K562 (cell line): ENCODE measurements around the gene EME2. TPM values are rescaled to one million over a fixed set of nuclear protein-coding genes. Genes with fewer than 3 reads are reported as not detected.

Source experiments
- ATAC-seq: fragments of 200-7000 bp; cut with Tn5 transposase; 3 replicates; pipeline ENCODE4 v1.9.1; 2020; ENCODE audit warnings: moderate library complexity
- BruUV-seq: library from RNA; stranded (reverse); fragments of 400-500 nt; replicated peaks from 2 replicates; lab custom pipeline; 2021; lab: Mats Ljungman, UMichigan
- CTCF ChIA-PET: fragments of 300-600 bp; formaldehyde crosslinking; extraction: SDS; loops from one replicate; lab custom pipeline; 2021; ENCODE audit warnings: low intra/inter-chr PET ratio; lab: Yijun Ruan, JAX
- POLR2A ChIA-PET: fragments of 300-600, 350-650 bp; sonication (Branson Sonifier 250); formaldehyde crosslinking; extraction: SDS; loops from one replicate; lab custom pipeline; 2021; ENCODE audit warnings: antibody characterized with exemption, inconsistent platforms; lab: Yijun Ruan, JAX
- DNase-seq, 4 experiments: peaks; one replicate each; pipeline versions ENCODE4 v3.0.0 to v3.0.0-alpha.2; 2011 to 2018; ENCODE audit warnings: low spot score in 3 of 4, mixed read lengths in 3 of 4; ENCODE audit errors: extremely low read depth in 1 of 4
- FAIRE-seq: peaks from 2 replicates; lab custom pipeline; 2011; peaks lifted over from hg19 to GRCh38; lab: Jason Lieb, UNC
- H2AFZ ChIP-seq: 2 replicates; pipeline ENCODE4 v1.6.0; 2011; ENCODE audit warnings: low read depth, low read length, control low read depth, inconsistent platforms
- H3K27ac ChIP-seq: fragments of 200-600 bp; 3 replicates; pipeline ENCODE4 v1.8.0; 2011; ENCODE audit warnings: low read depth, mild to moderate bottlenecking, control low read depth, inconsistent platforms, low read length, moderate library complexity, mixed read lengths; ENCODE audit errors: extremely low read depth
- H3K27me3 ChIP-seq, 2 experiments: fragments of 300-600 bp in 1 of 2; 2 replicates in 1 of 2; 3 replicates in 1 of 2; pipeline versions ENCODE4 v1.6.0 to v1.8.0; 2011; ENCODE audit warnings: inconsistent platforms in 2 of 2, low read length in 2 of 2, mild to moderate bottlenecking in 1 of 2, mixed read lengths in 1 of 2, moderate library complexity in 1 of 2; ENCODE audit not compliant: control insufficient read depth in 2 of 2, insufficient read depth in 2 of 2
- H3K36me3 ChIP-seq: fragments of 300-600 bp; 3 replicates; pipeline ENCODE4 v1.8.0; 2011; ENCODE audit warnings: mild to moderate bottlenecking, low read length, inconsistent platforms; ENCODE audit not compliant: control insufficient read depth, insufficient read depth
- H3K4me1 ChIP-seq, 2 experiments: fragments of 200-600 bp in 1 of 2; replicated peaks in 1 of 2; 2 replicates in 1 of 2; 3 replicates in 1 of 2; pipeline versions ENCODE4 v1.5.1 to v1.8.0; 2011; ENCODE audit warnings: inconsistent platforms in 2 of 2, low read length in 2 of 2, mild to moderate bottlenecking in 1 of 2, mixed read lengths in 1 of 2, moderate library complexity in 1 of 2; ENCODE audit not compliant: control insufficient read depth in 2 of 2, insufficient read depth in 2 of 2
- H3K4me2 ChIP-seq: 2 replicates; pipeline ENCODE4 v1.6.1; 2011; ENCODE audit warnings: low read length, control low read depth, inconsistent platforms, mixed read lengths; ENCODE audit not compliant: insufficient read depth
- H3K4me3 ChIP-seq: fragments of 200-600 bp; sonication (generic), shearing (Covaris generic); 2 replicates; pipeline ENCODE4 v1.5.1; 2016; ENCODE audit warnings: control low read depth, inconsistent platforms
- H3K79me2 ChIP-seq: fragments of 200-600 bp; 3 replicates; pipeline ENCODE4 v1.8.0; 2011; ENCODE audit warnings: low read length, inconsistent platforms; ENCODE audit not compliant: control insufficient read depth, insufficient read depth
- H3K9ac ChIP-seq, 2 experiments: 2 replicates each; pipeline versions ENCODE4 v1.6.0 to v1.6.1; 2011; ENCODE audit warnings: low read depth in 2 of 2, low read length in 2 of 2, control low read depth in 1 of 2, inconsistent platforms in 1 of 2, mild to moderate bottlenecking in 1 of 2, mixed read lengths in 1 of 2; ENCODE audit not compliant: insufficient read depth in 1 of 2
- H3K9me1 ChIP-seq: one replicate; pipeline ENCODE4 v1.6.0; 2011; ENCODE audit warnings: inconsistent platforms, mild to moderate bottlenecking, low read length, moderate library complexity; ENCODE audit not compliant: control insufficient read depth, insufficient read depth
- H3K9me3 ChIP-seq: replicated peaks from 2 replicates; pipeline ENCODE4 v1.5.1; 2011; ENCODE audit warnings: low read depth, low read length, inconsistent platforms; ENCODE audit not compliant: control insufficient read depth, insufficient read depth
- H4K20me1 ChIP-seq: replicated peaks from 2 replicates; pipeline ENCODE4 v1.6.1; 2011; ENCODE audit warnings: low read length, inconsistent platforms, mixed read lengths; ENCODE audit not compliant: control insufficient read depth, insufficient read depth
- ATF2 ChIP-seq: sonication (generic); formaldehyde crosslinking; IDR thresholded peaks from 2 replicates; pipeline ENCODE4 v1.8.1; 2022; ENCODE audit warnings: missing genetic modification reagents
- CTBP1 ChIP-seq: fragments of 450-650 bp; IDR thresholded peaks from 2 replicates; pipeline ENCODE4 v1.6.1; 2016; ENCODE audit warnings: borderline replicate concordance
- DLX4 ChIP-seq: fragments of 250-450 bp; sonication (Bioruptor Pico); IDR thresholded peaks from 2 replicates; pipeline ENCODE4 v1.6.1; 2021; ENCODE audit warnings: mild to moderate bottlenecking
- GMEB1 ChIP-seq: fragments of 250-450 bp; sonication (Bioruptor Pico); IDR thresholded peaks from 2 replicates; pipeline ENCODE4 v1.4.0; 2020; ENCODE audit warnings: mild to moderate bottlenecking
- HMGN3 ChIP-seq: IDR thresholded peaks from 2 replicates; pipeline ENCODE4 v1.6.1; 2011; ENCODE audit warnings: borderline replicate concordance, low read depth, mild to moderate bottlenecking, mixed read lengths, low read length; ENCODE audit not compliant: insufficient read length; ENCODE audit errors: extremely low read depth
- HNRNPLL ChIP-seq: fragments of 200-400 bp; formaldehyde crosslinking; IDR thresholded peaks from 2 replicates; pipeline ENCODE4 v1.6.1; 2017; ENCODE audit warnings: low read length, low read depth, mild to moderate bottlenecking; ENCODE audit not compliant: poor library complexity, severe bottlenecking
- IRF2 ChIP-seq: sonication (generic); formaldehyde crosslinking; IDR thresholded peaks from 2 replicates; pipeline ENCODE4 v1.8.1; 2022; ENCODE audit warnings: mild to moderate bottlenecking, missing genetic modification reagents
- KAT7 ChIP-seq: sonication (generic); formaldehyde crosslinking; IDR thresholded peaks from 2 replicates; pipeline ENCODE4 v1.8.0; 2022; ENCODE audit warnings: missing genetic modification reagents, mild to moderate bottlenecking, borderline replicate concordance
- POLR2G ChIP-seq: fragments of 200-400 bp; formaldehyde crosslinking; IDR thresholded peaks from 2 replicates; pipeline ENCODE4 v1.6.1; 2017; ENCODE audit warnings: low read depth, mild to moderate bottlenecking, antibody characterized with exemption, low read length, moderate library complexity
- POLR3G ChIP-seq: IDR thresholded peaks from 2 replicates; pipeline ENCODE4 v1.6.1; 2011; ENCODE audit not compliant: insufficient read length, insufficient replicate concordance; ENCODE audit errors: extremely low read depth
- STAT5A ChIP-seq: IDR thresholded peaks from 2 replicates; pipeline ENCODE4 v1.6.1; 2012; ENCODE audit warnings: low read length, inconsistent platforms, borderline replicate concordance
- TSC22D4 ChIP-seq: fragments of 450-650 bp; IDR thresholded peaks from 2 replicates; pipeline ENCODE4 v1.6.1; 2016; ENCODE audit warnings: missing genetic modification characterization, missing biosample characterization, control low read depth
- XRCC4 ChIP-seq: IDR thresholded peaks from one replicate; pipeline ENCODE4 v1.6.1; 2011; ENCODE audit not compliant: insufficient read depth, insufficient read length; ENCODE audit errors: extremely low read depth
- YY1 ChIP-seq, 3 experiments: IDR thresholded peaks; 2 replicates each; pipeline ENCODE4 v1.6.1; 2011; ENCODE audit warnings: low read length in 2 of 3, mild to moderate bottlenecking in 2 of 3, moderate library complexity in 2 of 3, borderline replicate concordance in 1 of 3, control low read depth in 1 of 3, low read depth in 1 of 3; ENCODE audit not compliant: insufficient read depth in 3 of 3, insufficient replicate concordance in 2 of 3, control insufficient read depth in 1 of 3, insufficient read length in 1 of 3; ENCODE audit errors: extremely low read depth in 1 of 3
- ZNF146 ChIP-seq: IDR thresholded peaks from one replicate; pipeline ENCODE4 v1.6.1; 2018; ENCODE audit warnings: missing compliant biosample characterization; ENCODE audit not compliant: unreplicated experiment
- ZNF586 ChIP-seq: fragments of 450-650 bp; formaldehyde crosslinking; conservative IDR thresholded peaks from 2 replicates; pipeline ENCODE4 v1.4.0; 2020; ENCODE audit warnings: mild to moderate bottlenecking, moderate library complexity
- ZNF707 ChIP-seq: fragments of 250-450 bp; sonication (Bioruptor Pico); conservative IDR thresholded peaks from 2 replicates; pipeline ENCODE4 v1.8.0; 2022; ENCODE audit warnings: inconsistent platforms, mild to moderate bottlenecking, moderate library complexity
- WGBS: fragments of 100-300 bp; shearing (Covaris generic); methylation state at CpG from one replicate; pipeline ENCODE4 v1.1.6; 2016; ENCODE audit warnings: low coverage, mixed read lengths; ENCODE audit not compliant: insufficient coverage; ENCODE audit errors: missing lambda C conversion rate; 5-methylcytosine and 5-hydroxymethylcytosine counted together
- in situ Hi-C: fragments of 300-500 bp; cut with MboI; formaldehyde crosslinking; loops from 4 replicates; pipeline ENCODE4 v1.15.0; 2018; ENCODE audit warnings: inconsistent platforms, mixed read lengths
- intact Hi-C: fragments of 100-400 bp; cut with micrococcal nuclease; formaldehyde crosslinking; loops from 2 replicates; pipeline ENCODE4 v1.14.2; 2022
- polyA plus RNA-seq, 8 experiments: library from polyadenylated mRNA; depleted of rRNA in 4 of 8; stranded (reverse) in 5 of 8; unstranded in 3 of 8; fragments of >200 nt; fragmentation: Nextera tagmentation in 2 of 8; fragmentation: Illumina TruSeq in 1 of 8; extraction: Ambion mirVana in 2 of 8; extraction: Trizol in 1 of 8; gene quantifications; 2 replicates each; pipeline versions ENCODE4 v1.2.1 to v1.2.3, GENCODE V29; 2011 to 2014; ENCODE audit warnings: inconsistent platforms in 1 of 8, missing spikeins in 1 of 8
- total RNA-seq, 7 experiments: library from RNA; depleted of rRNA in 6 of 7; stranded (reverse); fragments of >200 nt in 6 of 7; fragmentation: Illumina TruSeq in 2 of 7; extraction: Trizol in 2 of 7; gene quantifications; 2 replicates each; pipeline versions ENCODE4 v1.2.1 to v1.2.3, GENCODE V29; 2011 to 2021; ENCODE audit warnings: low replicate concordance in 1 of 7

Gene EME2
- total and polyA plus RNA-seq, 9 of the 15 experiments (the other 6 are each of a cell fraction or from before 2014, with no cell fraction given): 0.35 to 19.9 (median 3.5) TPM

- H3K4me3 ChIP-seq: peak overlapping the region; percentile 99
- ChIA-PET CTCF (interaction anchor here (0.6 kb wide), 1 partner anchor 483 kb away, joined by 3 read pairs; no protein-coding TSS in a partner anchor), POLR2A (interaction anchor here (0.7 to 2.3 kb wide), 8 partner anchors 10 to 1102 kb away, joined by 3 to 35 read pairs (median 6); partner anchors contain the start of genes EME2, MRPS34, NME3 and RPS2)
- BruUV-seq: no TSS peak
- H3K9me3 ChIP-seq: no peaks in the 10 kb centered on the region
- intact Hi-C loops: loop anchor here (5.0 kb wide), 1 partner anchor 170 kb away; the partner anchor contains the start of genes CRAMP1 and IFT140
- peaks cover 49% of the 10 kb centered on the region for H3K79me2 ChIP-seq
- H3K4me2 ChIP-seq: peak overlapping the region; percentile 98
- peak overlapping the region; percentile 55; the same call in 1 of the 2 replicates for H2AFZ ChIP-seq
- H3K27me3 ChIP-seq: no peaks in the 10 kb centered on the region
- peaks cover 3% of the 10 kb centered on the region; the same call in 1 of the 2 replicates for H4K20me1 ChIP-seq
- WGBS: 3% methylated on average over 41 of the region's 70 CpGs
- peak overlapping the region; percentile 69; the same call in 2 of the 3 replicates for H3K27ac ChIP-seq
- H3K4me1 ChIP-seq: peaks cover 4 to 84% of the 10 kb centered on the region in 2 experiments; a peak in 3 of 5 replicates
- ATAC-seq (peak; percentile 33), DNase-seq (peak in 2 of 4 experiments; percentile 35 to 54), FAIRE-seq (no peak)
- no peaks in the 10 kb centered on the region for H3K9me1 ChIP-seq
- peaks cover 51% of the 10 kb centered on the region; the same call in 1 of the 3 replicates for H3K36me3 ChIP-seq
- H3K9ac ChIP-seq: peak overlapping the region; percentile 77 to 96
- in situ Hi-C loops: loop anchor here (5.0 kb wide), 1 partner anchor 150 kb away; no protein-coding TSS in a partner anchor
- peak; percentile 21 for TF ChIP-seq HMGN3
- TF ChIP-seq ZNF146 (CRISPR knock-in tag): no peak
- TF ChIP-seq TSC22D4: no peak
- no peak for TF ChIP-seq ZNF586 (CRISPR knock-in tag)
- TF ChIP-seq ZNF707: no peak
- no peak for TF ChIP-seq YY1 (IDR thresholded peaks at IDR 0.05; ENCODE audit: borderline replicate concordance in 1 of 3, control insufficient read depth in 1 of 3, extremely low read depth in 1 of 3, insufficient read depth in 3 of 3, insufficient read length in 1 of 3, insufficient replicate concordance in 2 of 3, low read depth in 1 of 3, low read length in 2 of 3)
- no peak for TF ChIP-seq XRCC4
- TF ChIP-seq POLR2G: peak; percentile 64
- no peak for TF ChIP-seq CTBP1
- TF ChIP-seq STAT5A: no peak
- TF ChIP-seq KAT7 (CRISPR knock-in tag): peak; percentile 67; the same call in 1 of the 2 replicates
- no peak for TF ChIP-seq ATF2 (CRISPR knock-in tag)
- TF ChIP-seq HNRNPLL: no peak
- no peak for TF ChIP-seq GMEB1
- TF ChIP-seq DLX4 (CRISPR knock-in tag): no peak
- no peak for TF ChIP-seq IRF2
- TF ChIP-seq POLR3G: no peak
Observed at GRCh38 chr16:1781758-1782407, 9.3 kb downstream of the EME2 start.
